Pancreas (tissue), 10 donors: Measurements from ENCODE around the gene TAF5L. TPM values are rescaled to one million over a fixed set of nuclear protein-coding genes. Genes with fewer than 3 reads are reported as not detected.
A peak's percentile ranks its signal among the peaks of the same experiment; 100 is the strongest.

Experiments used
- ATAC-seq, 4 donors: fragments of 200-7000 bp; cut with Tn5 transposase; one replicate each; pipeline versions ENCODE4 v1.8.0 to v1.9.1; 2020; ENCODE audit warnings: mild to moderate bottlenecking in 4 of 4, moderate library complexity in 4 of 4
- DNase-seq, 6 donors: peaks; one replicate each; pipeline ENCODE4 v3.0.0-alpha.2; 2020
- FAIRE-seq: peaks from 2 replicates; lab custom pipeline; 2012; peaks lifted over from hg19 to GRCh38; lab: Jason Lieb, UNC
- H3K27ac ChIP-seq, 4 donors: fragments of 200-600 bp; sonication (generic); 1 replicate in 3 of 4; 2 replicates in 1 of 4; pipeline versions ENCODE4 v1.5.0 to v1.8.0; 2020
- H3K27me3 ChIP-seq, 4 donors: fragments of 200-600 bp; one replicate each; pipeline ENCODE4 v1.8.0; 2021
- H3K36me3 ChIP-seq, 3 donors: fragments of 200-600 bp; sonication (generic) in 1 of 3; one replicate each; pipeline versions ENCODE4 v1.5.0 to v1.8.0; 2020 to 2021
- H3K4me1 ChIP-seq, 3 donors: fragments of 200-600 bp; one replicate each; pipeline ENCODE4 v1.8.0; 2021
- H3K4me3 ChIP-seq, 4 donors: fragments of 200-600 bp; sonication (generic) in 2 of 4; one replicate each; pipeline versions ENCODE4 v1.5.0 to v1.8.0; 2020 to 2021
- H3K9me3 ChIP-seq, 4 donors: fragments of 200-600 bp; one replicate each; pipeline ENCODE4 v1.8.0; 2021
- WGBS, 2 donors: extraction: QIAGEN DNeasy Blood & Tissue Kit; methylation state at CpG; one replicate each; pipeline ENCODE4 v1.1.7; 2013; 5-methylcytosine and 5-hydroxymethylcytosine counted together
- intact Hi-C, 3 donors: fragments of 100-400 bp; cut with DNase I; formaldehyde crosslinking; loops; one replicate each; pipeline versions ENCODE4 v1.11.1 to v1.14.2; 2022
- polyA plus RNA-seq, 2 donors: library from polyadenylated mRNA; stranded (reverse); fragments of 200-250 nt; gene quantifications; one replicate each; pipeline ENCODE4 v1.2.3, GENCODE V29; 2013
- total RNA-seq, 6 donors: library from RNA; stranded (reverse); fragmentation: NEBNext Ultra II Directional in 4 of 6; extraction: Animal tissue kit (Norgen Biotek cat#: 25700) in 4 of 6; gene quantifications; one replicate each; pipeline versions ENCODE4 v1.2.1 to v1.2.4, GENCODE V29; 2021 to 2023
- TF ChIP-seq, protein P1 (sequence below), 4 donors: fragments of 200-600 bp; sonication (generic) in 3 of 4; IDR thresholded peaks; one replicate each; pipeline versions ENCODE4 v1.5.0 to v1.8.0; 2021; ENCODE audit warnings: antibody characterized with exemption in 4 of 4
- donor health status: healthy with polysubstance abuse.
- donor health status: DM: no; HTN: no; CAD: no; lungs with moderate emphysema.
- donor health status: DM: no; HTN: no; CAD: no.
- donor health status: control.
- donor health status: control.
- donor health status: Bipolar disorder and iron deficiency.
- donor health status: DM: yes; HTN: yes; CAD: no.
- donor health status: DM: no; HTN: no; CAD: no.
- donor health status: DM: no; HTN: no; CAD: no.
- donor health status: DM: yes; HTN: yes; CAD: no.

The TAF5L gene
- total and polyA plus RNA-seq, 8 donors, result 4.4 to 9.5 (median 7.1) TPM

DNA sequence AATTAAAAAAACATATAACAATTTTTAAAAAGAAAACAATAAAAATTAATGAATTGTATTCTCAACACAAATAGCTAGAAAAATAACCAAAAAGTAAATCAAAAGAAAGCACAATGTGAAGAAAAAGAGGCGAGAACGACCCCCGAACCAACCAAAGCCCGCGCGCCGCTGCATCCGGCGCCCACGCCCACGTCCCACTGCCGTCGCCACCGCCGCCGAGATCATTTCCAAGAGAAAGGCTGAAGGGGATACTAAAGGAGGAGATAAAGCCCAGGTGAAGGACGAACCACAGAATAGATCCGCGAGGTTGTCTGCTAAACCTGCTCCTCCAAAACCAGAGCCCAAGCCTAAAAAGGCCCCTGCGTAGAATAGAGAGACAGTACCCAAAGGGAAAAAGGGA is 55.6 kb downstream of the TAF5L start:
- intact Hi-C loops, result no loop called here
- FAIRE-seq (no peak), DNase-seq (no peak), ATAC-seq (no peak)
- peak overlapping the region in 1 of 4 donors; percentile 35 for H3K27ac ChIP-seq
- WGBS, 2 donors, result 56 to 64% methylated on average over 20 of the region's 20 CpGs
- H3K9me3 ChIP-seq, result no peaks in the 10 kb centered on the region
- H3K36me3 ChIP-seq, result no peaks in the 10 kb centered on the region
- TF ChIP-seq, protein P1, sequence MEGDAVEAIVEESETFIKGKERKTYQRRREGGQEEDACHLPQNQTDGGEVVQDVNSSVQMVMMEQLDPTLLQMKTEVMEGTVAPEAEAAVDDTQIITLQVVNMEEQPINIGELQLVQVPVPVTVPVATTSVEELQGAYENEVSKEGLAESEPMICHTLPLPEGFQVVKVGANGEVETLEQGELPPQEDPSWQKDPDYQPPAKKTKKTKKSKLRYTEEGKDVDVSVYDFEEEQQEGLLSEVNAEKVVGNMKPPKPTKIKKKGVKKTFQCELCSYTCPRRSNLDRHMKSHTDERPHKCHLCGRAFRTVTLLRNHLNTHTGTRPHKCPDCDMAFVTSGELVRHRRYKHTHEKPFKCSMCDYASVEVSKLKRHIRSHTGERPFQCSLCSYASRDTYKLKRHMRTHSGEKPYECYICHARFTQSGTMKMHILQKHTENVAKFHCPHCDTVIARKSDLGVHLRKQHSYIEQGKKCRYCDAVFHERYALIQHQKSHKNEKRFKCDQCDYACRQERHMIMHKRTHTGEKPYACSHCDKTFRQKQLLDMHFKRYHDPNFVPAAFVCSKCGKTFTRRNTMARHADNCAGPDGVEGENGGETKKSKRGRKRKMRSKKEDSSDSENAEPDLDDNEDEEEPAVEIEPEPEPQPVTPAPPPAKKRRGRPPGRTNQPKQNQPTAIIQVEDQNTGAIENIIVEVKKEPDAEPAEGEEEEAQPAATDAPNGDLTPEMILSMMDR (IDR thresholded peaks at IDR 0.05), result no peak
- no peak overlapping the region for H3K4me3 ChIP-seq
- H3K4me1 ChIP-seq, result peaks cover 0 to 3% (median 0%) of the 10 kb centered on the region in 3 donors
- no peaks in the 10 kb centered on the region for H3K27me3 ChIP-seq

DNA sequence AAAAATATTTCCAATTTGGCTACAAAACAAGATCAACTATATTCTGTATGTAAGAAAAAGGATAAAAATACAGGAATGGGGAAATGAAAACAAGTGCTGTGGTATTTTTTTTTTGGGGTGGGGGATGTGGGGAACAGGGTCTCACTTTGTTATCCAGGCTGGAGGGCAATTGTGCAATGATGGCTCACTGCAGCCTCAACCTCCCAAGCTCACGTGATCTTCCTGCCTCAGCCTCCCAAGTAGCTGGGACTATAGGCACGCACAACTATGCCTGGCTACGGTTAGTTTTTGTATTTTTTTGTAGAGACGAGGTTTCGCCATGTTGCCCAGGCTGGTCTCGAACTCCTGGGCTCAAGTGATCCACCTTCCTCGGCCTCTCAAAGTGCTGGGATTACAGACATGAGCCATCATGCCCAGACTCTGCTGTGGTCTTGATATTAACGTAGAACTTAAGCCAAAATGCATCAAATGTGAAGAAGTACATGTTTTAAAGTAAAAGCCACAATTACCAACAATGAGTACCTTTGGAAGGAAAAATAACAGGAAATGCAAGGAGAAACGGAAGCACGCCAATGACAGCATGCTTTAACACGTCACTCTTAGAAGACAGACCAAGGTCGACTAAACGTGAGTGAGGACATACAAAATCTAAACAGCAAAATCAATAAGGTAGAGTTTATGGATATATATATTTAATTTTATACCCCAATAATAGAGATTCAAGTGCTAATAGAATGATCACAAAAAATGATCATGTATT is 58.6 kb downstream of the TAF5L start:
- peaks cover 0 to 3% (median 0%) of the 10 kb centered on the region in 3 donors for H3K4me1 ChIP-seq
- DNase-seq (no peak), FAIRE-seq (no peak), ATAC-seq (no peak)
- H3K4me3 ChIP-seq, result no peak overlapping the region
- TF ChIP-seq, protein P1 (IDR thresholded peaks at IDR 0.05), result no peak
- H3K36me3 ChIP-seq, result no peaks in the 10 kb centered on the region
- H3K27ac ChIP-seq, result no peak overlapping the region
- intact Hi-C loops, result no loop called here
- 61 to 69% methylated on average over 13 of the region's 13 CpGs for WGBS, 2 donors
- H3K27me3 ChIP-seq, result no peaks in the 10 kb centered on the region
- H3K9me3 ChIP-seq, result no peaks in the 10 kb centered on the region

DNA sequence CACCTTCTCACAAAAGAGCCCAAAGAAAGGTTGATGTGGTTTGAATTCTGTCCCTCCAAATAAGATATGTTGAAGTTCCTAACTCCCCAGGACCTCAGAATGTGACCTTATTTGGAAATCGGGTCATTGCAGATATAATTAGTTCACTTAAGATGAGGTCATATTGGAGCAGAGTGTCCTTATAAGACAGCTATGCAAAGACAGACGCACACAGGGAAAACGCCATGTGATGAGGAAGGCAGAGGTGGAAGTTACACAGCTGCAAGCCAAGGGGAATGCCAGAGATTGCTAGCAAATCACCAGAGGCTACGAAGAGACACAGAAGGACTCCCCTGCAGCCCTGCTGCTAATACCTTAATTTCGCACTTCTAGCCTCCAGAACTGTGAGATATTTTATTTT is 62.2 kb downstream of the TAF5L start:
- no peak for FAIRE-seq
- Histone ChIP-seq H3K9me3 (no peaks in the 10 kb centered on the region), H3K36me3 (no peaks in the 10 kb centered on the region), H3K4me3 (no peak overlapping the region), H3K27me3 (no peaks in the 10 kb centered on the region), H3K27ac (no peak overlapping the region), H3K4me1 (peaks cover 0 to 3% (median 0%) of the 10 kb centered on the region in 3 donors)
- TF ChIP-seq, protein P1 (IDR thresholded peaks at IDR 0.05), result no peak
- intact Hi-C loops, result no loop called here
- peak in 3 of 6 donors; percentile 23 to 47 (median 47) for DNase-seq
- peak in 2 of 4 donors; percentile 15 to 16 for ATAC-seq
- WGBS, 2 donors, result 24 to 34% methylated on average over 5 of the region's 5 CpGs

DNA sequence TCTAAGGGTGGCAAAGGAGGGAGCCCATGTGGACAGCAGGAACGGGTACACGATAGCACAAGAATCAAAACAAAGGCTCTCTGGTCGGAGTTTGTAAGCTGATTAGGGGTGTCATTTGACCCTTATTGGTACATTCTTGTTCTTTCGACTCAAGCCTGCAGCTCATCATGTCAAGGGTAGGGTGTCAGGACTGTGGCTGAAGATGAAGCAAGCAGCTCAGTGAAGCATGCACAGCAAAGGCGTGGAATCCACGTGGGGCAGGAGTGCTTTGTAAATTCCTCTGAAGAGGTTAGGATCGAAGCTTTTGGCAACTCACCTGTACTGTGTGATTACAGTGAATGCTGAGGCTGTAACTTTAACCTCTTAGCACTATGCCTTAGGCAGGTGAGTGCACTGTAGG is 62.7 kb downstream of the TAF5L start:
- TF ChIP-seq, protein P1 (IDR thresholded peaks at IDR 0.05), result no peak
- WGBS, 2 donors, result 31 to 40% methylated on average over 7 of the region's 7 CpGs
- ATAC-seq (no peak), DNase-seq (no peak), FAIRE-seq (no peak)
- Histone ChIP-seq H3K36me3 (no peaks in the 10 kb centered on the region), H3K27ac (no peak overlapping the region), H3K4me3 (no peak overlapping the region), H3K27me3 (no peaks in the 10 kb centered on the region), H3K4me1 (peaks cover 0 to 3% (median 0%) of the 10 kb centered on the region in 3 donors), H3K9me3 (no peaks in the 10 kb centered on the region)
- intact Hi-C loops, result no loop called here

DNA sequence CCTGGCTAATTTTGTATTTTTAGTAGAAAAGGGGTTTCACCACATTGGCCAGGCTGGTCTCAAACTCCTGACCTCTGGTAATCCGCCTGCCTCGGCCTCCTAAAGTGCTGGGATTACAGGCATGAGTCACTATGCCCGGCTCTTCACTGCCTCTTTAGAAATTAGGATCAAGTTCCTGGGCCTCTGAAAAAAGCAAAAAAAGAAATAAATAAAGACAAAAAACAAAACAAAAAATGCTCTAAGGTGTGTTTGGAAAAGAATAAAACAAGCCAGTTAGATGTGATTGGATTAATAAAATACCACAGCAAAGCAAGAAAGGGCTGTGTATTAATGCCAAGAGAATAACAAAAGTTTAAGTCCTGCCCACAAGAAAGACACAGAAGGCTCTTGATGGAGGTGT is 63.2 kb downstream of the TAF5L start:
- Histone ChIP-seq H3K36me3 (no peaks in the 10 kb centered on the region), H3K27ac (no peak overlapping the region), H3K4me3 (no peak overlapping the region), H3K27me3 (no peaks in the 10 kb centered on the region), H3K9me3 (no peaks in the 10 kb centered on the region), H3K4me1 (peaks cover 0 to 3% (median 0%) of the 10 kb centered on the region in 3 donors)
- intact Hi-C loops, result no loop called here
- DNase-seq, result no peak
- no peak for FAIRE-seq
- 92 to 93% methylated on average over 3 of the region's 3 CpGs for WGBS, 2 donors
- TF ChIP-seq, protein P1 (IDR thresholded peaks at IDR 0.05), result no peak
- ATAC-seq, result no peak
